Hematopoietic multipotent progenitor cell treated with erythropoietin and hydrocortisone succinate and interleukin-3 and kit ligand, for 15 days (in vitro differentiated cells): ENCODE results near the gene DCAF5.
"Not testable (repeated sequence)": the region's sequence is repeated elsewhere in the genome, so short reads cannot be mapped to it uniquely, and the experiment has no call there.

ENCODE experiments used
- DNase-seq: peaks from one replicate; pipeline ENCODE4 v3.0.0-alpha.2; 2015; ENCODE audit warnings: low spot score

The DCAF5 gene

DNA sequence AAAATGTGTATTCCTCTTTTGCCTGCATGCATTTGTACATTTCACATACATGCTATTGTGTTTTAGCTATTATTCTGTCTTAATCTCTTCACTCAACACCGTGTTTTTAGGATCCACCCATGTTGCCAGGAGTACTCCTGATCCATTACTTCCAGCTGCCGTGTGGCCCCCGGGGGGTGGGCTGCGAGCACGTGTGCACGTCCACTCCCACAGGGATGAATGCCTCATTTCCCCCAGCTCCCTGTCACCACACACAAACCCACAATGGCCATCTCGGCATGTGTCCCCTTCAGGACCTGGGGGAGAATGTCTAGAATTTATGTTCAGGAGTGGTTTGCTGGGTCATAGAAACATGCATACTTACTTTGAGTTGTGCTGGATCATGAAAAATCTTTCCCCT, 111.1 kb downstream of the DCAF5 start:
- DNase-seq, result no peak

DNA sequence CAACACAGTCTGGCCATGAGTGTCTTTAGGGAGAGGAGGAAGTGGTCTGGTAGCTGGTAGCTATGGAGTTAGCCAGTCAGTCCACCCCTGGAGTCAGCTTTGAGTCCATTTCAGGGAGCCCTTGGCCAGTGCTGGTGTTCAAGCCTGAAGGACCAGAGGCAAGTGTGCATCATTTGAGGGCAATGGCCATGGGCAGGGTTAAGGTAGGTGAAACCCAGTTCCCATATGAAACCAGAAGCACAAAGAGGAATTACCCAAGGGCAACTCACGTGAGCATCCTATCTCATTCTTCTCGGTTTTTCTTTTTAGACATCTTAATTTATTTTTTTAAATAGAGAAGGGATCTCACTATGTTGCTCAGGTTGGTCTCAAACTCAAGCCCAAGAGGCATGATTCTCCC, 112.6 kb downstream of the DCAF5 start:
- DNase-seq, result no peak

DNA sequence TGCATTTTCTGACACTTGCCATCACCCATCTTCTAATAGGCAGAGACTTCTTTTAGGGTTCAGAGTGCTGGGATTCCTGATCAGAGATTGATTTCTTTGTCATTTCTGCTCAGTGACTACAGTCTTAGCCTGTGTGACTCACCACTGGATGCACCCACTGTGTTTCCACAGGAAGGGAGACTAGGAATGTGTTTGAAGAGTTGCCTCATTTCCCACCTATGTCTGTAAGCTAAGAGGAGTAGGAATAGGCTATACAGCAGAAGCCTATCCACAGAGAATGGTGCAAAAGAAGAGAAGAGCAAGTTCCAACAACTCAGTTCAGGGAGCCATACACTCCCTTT, 113.7 kb downstream of the DCAF5 start:
- no peak for DNase-seq

DNA sequence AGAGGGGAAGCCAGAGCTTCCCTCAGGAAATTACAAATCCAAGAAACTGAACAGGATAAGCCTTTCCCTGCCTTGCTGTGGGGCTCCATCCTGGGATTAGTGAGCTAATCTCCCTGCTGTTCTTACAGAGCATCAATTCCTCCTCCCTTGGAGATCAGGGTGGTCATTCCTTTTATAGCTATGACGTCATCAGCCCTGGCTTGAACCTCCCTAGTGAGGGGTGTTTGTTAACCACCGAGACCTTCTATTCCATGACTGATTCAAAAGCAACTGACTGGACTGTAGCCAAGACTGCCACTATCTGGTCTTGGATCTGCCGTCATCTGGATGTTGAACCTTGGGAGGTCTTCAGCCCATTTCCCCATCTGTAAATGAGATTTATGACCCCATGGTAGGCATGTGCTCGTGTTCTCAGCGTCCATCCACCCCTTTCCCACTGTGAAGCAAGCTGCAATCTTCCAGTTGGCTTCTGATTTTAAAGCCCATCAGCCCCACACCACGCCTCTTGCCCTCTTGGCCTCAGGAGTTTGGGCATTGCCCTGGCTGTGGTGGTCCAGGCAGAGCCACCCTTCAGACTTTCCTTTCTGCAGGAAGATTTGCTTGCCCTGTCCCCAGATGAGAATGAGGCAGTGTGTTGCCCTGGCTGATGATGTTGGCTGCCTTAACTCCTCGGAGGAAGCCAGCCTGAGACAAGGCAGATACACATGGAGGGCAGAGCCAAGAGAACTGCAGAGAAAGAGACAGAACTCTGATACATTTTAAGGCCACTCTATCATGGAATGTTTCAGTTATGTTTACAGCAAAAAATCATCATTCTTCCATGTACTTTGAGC, 114.2 kb downstream of the DCAF5 start:
- no peak for DNase-seq

DNA sequence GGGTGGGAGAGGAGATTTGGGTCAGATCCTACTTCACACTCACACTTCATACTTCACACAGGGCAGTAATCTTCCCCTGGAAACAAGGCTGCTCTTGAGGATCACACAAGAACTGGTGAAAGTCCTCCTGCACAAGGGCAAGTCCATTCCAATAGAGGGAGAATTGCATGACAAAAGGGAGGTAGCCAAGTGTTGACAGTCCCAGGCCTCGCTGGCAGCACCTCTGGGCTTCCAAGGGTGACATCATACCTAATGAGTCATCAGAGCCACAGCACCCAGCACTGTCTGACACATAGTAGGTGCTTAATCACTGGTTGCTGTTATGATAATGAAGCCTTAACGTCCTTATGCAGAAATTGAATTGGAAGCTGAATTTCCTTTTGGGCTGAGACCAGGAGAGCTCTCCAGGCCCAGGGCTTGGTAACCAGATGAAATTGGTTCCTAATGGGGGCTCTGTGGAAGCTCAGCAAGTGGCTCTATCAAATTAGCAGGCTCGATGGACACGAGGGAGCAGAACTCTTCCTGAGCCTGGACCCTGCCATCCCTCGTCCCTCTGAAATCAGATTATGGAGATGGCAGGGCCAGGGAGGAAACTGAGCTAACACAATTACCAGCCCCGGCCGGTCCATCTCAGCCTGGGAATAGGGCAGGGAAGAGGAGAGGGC, 115.0 kb downstream of the DCAF5 start:
- no peak for DNase-seq

DNA sequence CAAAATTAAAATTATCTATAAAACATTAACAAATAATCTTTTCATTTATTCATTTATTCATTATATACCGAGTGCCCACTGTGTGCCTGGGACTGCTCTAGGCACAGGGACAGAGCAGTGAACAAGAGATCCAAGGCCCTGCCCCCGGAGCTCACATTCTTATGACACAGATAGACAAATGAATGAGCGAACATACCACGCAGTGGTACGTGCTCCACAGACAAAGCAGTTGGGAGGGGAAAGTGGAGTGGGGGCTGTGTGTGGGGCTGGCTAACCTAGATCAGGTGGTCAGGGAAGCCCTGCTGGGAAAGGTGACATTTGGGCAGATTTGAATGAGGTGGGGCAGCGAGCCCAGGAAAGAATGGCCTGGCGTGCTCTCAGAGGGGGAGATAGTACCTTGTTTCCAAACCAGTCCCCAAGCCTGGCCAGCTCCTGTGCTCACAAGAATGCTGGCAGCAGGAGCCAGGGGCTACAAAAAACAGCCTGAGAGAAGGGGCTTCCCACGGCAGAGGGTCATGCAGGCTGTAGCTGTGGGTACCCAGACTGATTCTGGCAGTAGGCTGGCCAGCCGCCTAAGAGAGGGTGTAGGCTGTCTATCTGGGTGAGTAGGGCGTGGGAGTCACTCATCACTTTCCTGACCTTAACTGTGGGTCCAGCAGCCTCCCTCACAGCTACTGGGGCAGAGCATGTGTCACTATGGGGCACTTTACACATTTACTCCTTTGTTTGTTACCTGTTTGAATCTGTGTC, 116.0 kb downstream of the DCAF5 start:
- no peak for DNase-seq

DNA sequence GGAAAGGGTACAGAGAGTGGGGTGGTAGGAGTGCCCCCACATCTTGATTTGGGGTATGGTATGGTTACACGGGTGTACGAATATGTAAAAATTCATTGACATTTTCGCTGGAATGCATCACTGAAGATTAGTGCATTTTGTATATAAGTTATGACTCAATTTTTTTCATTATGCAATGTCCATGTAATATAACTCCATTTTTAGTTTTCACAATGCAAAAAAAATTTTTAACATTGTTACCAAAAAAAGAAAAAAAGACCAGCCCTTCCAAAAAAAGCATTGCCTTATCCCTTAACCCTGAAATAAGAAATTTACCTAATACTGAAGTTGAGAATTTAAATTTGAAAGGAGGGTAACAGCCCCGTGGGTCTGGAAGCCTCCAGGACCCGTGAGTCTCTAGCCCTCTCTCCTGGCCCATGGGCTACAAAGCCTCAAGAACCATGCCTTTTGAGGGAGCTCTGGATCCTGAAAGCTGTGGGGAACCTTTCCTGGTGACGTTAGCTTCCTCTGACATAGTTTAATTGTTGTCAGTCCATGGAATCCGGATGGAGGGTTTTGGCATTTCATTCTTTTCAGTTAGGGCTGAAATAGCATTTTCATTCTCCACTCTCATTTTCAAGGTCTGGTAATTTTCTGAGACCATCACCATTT, 118.2 kb downstream of the DCAF5 start:
- no peak for DNase-seq

DNA sequence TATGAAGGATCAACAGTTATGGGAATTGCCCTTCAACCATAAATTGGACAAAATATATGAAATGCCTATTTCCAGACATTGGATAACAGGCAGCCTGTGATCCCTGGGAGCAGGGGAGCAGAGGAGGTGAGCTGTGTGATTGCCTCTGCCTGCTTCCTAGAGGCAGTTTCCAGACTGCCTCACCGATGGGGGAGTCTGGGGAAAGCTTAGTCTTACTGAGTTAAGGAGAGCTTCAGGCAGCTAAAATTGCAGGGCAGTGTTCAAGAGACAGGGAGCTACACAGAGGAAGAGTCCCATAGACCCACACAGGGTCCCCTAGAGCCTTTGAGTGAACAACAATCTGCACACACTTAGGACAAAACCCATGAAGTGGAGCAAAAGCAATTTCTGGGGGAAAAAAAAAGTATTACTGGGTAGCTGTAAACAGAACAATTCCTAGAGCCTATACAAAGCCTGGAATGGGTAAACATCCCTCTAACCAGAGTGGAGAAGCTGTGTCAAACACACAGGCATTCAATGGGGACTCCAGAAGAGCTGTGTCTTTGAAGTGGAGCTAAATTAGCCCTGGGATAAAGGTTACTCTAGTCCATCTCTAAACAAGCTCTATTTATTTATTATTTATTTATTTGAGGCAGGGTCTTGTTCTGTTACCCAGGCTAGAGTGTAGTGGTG, 125.5 kb downstream of the DCAF5 start:
- DNase-seq, result no peak

DNA sequence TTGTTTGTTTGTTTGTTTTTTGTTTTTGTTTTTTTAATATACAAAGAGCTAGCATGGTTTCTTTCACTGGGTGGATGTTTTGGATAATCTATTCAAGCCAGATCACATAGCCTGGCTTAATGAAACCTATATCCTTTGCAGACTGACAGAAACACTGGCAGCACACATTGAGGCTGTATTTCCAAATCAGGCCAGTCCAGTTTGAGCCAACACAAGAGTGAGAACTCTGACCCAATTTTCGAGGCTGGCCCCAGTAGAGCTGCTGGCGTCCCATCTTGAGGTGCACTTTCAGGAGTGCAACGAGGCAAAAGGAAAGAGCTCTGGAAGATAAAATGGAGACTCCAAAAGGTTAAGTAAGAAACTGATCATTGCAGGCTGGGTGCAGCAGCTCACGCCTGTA, 129.9 kb downstream of the DCAF5 start:
- DNase-seq, result no peak

DNA sequence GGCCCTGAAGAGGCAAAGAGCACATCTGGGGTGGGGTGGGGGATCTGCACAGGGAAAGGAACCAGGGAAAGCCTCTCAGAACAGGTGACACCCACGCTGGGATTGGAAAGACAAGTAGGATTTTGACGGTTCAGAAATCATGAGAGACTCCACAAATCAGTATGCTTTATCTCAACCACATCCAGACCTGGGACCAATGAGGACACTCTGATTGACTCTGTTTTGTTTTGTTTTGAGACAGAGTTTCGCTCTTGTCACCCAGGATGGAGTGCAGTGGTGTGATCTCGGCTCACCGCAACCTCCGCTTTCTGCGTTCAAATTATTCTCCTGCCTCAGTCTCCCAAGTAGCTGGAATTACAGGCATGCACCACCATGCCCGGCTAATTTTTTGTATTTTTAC, 130.8 kb downstream of the DCAF5 start:
- DNase-seq, result not testable (repeated sequence)

DNA sequence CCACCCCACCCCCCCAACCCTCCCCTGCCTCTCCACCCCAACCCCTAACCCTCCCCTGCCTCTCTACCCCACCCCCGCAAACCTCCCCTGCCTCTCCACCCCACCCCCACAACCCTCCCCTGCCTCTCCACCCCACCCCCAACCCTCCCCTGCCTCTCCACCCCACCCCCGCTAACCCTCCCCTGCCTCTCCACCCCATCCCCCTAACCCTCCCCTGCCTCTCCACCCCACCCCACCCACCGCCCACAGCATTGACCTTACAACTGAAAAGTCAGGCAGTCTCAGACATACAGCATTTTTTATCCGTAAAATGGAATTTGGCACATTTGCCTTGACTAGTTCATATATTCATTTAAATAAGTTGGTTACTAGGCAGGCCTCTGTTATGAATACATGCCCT, 135.2 kb downstream of the DCAF5 start:
- DNase-seq, result no peak

DNA sequence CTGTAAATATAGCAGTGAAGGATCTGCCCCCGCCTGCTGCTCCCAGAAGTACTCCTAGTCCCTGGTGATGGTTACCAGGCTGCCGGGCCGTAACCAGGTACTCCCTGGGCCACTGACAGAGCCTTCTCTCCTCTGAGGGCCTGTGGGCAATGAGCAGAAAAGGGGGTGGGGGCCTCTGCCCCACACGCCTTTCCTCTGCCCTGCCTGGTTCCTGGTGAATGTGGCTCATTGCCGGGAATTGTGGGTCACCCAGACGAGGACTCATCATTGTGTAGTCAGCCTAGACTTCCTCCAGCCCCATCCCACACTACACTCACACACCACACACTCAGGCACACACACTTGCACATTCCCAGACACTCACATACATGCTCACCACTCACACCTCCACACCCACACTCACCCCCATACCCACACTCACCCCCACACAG, 138.1 kb downstream of the DCAF5 start:
- no peak for DNase-seq

DNA sequence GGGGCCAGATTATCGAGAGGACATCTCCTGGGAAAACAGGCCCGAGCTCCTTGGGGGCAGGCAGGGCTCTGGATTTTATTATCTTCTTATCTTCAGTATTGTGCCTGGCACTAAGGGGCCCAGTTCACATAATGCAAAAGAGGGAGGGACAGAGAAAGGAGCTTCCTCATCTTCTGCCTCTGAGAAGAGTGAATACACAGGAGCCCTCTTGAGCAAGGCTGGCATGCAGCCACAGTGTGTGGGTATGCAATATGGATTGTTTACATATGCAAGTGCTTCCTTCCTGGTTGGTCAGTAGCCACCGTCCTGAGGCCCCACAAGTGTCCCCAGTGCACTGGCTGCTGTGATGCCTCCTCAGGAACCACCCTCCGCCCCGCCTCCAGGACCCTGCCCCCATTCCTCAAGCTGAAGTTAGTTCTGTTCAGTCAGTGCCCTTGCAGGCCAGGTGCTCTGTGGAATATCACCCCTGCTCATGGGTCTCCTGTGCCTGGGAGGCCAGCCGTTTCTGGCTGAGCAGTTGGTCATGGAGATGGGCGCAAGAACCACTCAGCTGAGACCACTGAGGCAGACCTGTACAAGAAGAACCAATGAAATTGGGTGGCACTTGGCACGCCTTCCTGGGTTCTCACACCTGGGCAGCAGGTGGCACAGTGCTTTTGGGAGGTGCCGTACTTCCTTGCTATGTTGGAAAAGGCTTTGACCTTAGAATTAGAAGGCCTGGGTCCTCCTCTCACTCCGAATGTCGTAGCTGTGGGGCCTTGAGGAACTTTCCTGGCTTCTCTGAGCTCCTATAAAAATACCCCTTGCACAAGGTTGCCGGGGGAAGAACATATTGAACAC, 138.8 kb downstream of the DCAF5 start:
- no peak for DNase-seq

DNA sequence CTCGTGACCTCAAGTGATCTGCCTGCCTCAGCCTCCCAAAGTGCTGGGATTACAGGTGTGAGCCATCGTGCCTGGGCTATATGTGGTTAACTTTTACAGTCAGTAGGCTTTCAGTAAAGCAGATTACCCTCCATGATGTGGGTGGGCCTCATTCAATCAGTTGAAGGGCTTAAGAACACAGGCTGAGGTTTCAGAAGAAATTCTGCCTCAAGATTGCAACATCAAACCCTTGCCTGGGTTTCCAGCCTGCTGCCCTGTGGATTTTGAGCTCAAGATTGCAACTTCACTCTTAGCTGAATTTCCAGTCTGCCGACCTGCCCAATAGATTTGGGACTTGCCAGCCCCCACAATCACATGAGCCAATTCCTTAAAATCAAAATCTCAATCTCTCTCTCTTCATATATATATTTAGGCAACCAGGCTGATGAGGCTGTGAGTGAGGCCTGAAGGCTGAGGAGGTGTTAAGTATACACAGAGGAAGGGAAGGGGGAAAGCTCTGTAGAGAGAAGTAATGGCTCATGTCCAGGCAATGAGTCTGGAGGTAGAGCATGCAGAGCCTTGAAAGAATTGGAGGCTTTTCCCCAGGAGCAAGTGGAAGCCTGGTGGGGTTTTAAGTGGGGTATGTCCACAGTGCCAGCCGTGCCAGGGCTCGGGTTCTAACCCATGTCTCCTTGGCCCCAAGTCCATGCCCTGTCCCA, 140.5 kb downstream of the DCAF5 start:
- DNase-seq, result no peak

DNA sequence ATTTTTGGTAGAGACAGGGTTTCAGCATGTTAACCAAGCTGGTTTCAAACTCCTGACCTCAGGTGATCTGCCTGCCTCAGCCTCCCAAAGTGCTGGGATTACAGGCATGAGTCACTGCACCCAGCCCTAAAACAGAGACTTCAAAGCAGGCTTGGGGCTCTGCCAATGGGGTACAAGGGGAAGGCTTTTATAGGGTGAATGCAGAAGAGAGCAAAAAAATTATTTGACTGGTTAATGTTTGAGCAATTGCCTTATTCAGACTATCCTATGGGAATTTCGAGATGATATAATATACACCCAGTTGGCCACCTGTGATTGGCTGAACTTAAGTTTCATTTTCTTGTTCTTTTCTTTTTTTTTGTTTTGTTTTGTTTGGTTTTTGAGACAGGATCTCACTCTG, 142.3 kb downstream of the DCAF5 start:
- DNase-seq, result no peak

DNA sequence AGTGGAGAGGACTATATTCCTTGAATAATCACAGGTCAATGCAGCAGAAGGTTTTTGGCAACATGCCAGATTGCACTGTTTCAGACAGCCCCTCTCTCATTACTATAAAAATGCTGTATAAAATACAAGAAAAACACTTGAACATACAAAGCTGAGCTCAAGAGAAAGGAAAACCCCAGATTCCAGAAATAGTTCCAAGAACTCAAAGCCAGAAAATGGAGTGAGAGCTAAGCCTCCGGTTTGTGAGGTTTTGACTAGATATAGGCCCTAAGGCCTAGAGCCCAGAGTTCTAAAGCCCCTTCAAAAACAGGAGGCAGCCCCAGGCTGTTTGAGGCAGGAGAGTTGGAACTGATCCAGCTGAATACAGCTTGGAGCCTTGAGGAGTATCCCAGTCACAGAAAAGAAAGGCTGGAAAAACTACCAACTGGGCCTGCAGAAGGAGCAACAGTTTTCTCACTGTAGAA, 144.5 kb downstream of the DCAF5 start:
- no peak for DNase-seq

DNA sequence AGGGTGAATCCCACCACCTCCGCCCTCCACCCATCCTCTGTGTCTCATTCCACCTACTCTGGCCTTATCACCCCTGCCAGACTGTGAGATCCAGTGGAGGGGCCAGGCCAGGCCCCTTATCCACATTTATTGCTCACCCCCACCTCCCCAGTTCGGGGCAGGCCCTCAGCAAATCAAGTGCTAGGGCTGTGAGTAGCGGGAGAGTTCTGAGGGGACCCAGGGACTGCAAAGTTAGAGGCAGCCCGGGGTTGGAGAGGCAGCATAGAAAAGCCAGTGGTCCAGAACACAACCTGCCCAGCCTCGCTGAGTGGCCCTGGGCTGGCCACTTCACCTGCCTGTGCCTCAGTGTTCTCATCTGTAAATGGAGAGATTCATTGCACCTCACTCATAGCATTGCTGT, 146.6 kb downstream of the DCAF5 start:
- no peak for DNase-seq

DNA sequence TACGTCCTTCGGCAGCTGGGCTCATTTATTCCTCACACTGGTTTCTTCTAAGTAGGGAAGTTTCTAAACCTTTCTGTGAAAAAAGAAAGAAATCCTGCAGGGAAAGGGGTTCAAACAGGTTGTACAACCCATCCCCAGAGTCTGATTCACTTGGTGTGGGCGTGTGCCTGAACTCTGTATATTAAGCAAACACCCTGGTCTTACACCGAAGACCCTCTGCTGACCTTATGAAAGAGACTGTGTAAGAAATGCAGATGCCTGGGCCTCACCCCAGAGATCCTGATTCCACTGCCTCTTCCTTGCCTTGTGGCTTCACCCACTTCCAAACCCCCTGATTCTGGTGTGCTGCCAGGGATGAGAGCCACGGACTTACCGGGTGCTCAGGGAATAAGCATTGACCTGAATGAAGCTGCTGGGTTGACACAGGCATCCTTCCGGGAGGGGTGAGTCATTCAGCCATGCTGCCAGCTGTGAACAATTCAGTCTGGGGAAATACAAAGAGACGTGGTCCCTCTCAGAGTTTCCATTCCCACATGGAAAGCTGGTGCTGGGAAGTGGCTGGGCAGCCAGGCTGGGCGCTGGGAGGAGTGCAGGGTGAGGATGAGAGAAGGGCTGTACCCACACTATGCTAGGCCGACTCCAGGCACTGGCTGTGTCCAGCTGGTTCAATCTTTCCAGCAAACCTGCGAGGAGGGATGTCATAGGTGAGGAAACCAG, 147.3 kb downstream of the DCAF5 start:
- no peak for DNase-seq

DNA sequence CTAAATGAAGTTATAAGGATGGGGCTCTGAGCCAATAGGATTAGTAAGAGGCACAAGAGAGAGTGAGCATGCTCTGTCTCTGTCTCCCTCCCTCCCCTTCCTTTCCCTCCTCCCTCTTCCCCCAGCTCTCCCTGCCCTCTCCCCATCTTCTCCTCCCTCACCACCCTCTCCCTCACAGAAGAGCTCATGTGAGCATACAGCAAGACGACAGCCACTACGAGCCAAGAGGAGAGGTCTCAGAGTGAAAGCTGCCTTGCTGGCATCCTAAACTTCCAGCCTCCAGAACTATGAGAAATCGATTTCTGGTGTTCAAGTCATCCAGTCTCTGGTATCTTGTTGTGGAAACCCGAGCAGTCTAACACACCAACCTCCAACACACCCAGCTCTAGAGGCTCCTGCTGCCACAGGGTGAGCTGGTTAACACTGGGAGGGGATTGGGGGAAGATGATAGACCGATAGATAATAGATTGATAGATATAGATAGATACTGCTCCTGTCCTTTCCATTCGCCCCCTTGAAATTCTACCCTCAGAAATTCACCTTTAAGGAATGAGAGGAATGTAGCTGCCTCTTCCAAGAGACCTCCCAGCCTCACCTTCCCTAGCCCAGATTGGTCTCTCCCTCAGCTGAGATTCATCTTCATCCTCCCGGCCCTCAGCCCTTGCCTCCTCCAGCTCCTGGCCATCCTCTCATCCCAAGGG, 148.0 kb downstream of the DCAF5 start:
- no peak for DNase-seq
